HCEC 1CT (cell line): Measurements from ENCODE around the gene MARK1.
A peak's percentile ranks its signal among the peaks of the same experiment; 100 is the strongest.
"Not testable (repeated sequence)": the region's sequence is repeated elsewhere in the genome, so short reads cannot be mapped to it uniquely, and the experiment has no call there.

ENCODE experiments used
- DNase-seq: peaks from one replicate; pipeline ENCODE4 v3.0.0-alpha.2; 2017

The MARK1 gene

DNA sequence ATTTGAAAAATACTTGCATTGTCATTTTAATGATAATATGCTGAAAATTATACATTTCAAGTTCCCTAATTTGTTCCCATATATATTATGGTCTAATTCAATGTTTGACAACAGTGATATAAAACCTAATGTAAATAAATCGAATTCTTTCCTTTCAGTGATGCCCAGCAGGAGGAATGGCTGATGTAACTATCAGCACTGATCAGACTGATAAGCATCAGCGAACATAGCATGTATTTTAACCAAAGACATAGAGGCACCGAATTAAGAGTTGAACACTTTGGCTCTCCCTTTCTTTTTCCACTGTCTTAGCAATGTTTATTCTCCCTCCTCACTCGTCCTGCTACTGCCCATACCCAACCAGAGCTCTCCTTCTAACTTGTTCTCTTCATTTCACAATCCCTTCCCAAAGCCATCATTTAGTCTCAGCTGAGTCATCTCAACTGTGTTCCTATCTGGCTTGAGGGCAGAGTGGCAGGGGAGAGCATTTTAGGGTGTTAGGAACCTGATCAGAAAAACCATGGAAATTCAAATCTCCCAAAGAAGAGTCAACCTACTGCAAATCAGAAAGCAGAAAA lies 103.4 kb downstream of the MARK1 start:
- no peak for DNase-seq

DNA sequence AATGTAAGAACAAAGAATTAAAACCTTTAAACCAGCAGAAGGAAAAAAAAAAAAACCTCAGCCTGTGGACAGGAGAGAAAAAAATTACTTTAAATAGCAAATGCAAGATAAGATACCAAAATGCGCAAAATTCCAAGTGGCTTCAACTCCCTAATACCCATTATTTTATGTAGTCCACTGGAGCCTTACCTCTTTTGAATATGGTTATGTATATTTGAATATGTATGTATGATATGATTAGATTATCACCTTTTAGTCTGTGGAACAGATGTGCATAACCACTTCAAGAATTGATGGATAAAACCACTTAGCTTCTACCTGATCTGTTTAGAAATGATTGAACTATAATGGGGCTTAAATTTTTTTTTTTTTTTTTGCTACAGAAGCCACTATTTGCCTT lies 109.8 kb downstream of the MARK1 start:
- no peak for DNase-seq

DNA sequence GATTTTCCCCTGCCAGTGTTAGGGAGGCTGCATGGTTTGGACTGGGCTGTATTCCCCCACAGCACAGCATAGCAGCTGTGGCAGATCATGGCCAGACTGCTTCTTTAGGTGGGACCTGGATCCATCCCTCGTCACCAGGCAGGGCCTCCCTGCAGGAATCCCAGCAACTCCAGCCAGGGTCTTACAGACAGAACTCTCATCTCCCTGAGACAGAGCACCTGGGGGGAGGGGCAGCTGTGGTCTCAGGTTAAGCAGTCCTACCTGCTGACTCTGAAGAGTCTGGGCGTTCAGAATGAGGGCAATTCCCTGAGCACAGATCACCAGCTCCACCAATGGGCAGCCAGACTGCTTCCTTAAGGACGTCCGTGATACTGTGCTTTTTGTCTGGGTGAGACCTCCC lies 114.3 kb downstream of the MARK1 start:
- no peak for DNase-seq

DNA sequence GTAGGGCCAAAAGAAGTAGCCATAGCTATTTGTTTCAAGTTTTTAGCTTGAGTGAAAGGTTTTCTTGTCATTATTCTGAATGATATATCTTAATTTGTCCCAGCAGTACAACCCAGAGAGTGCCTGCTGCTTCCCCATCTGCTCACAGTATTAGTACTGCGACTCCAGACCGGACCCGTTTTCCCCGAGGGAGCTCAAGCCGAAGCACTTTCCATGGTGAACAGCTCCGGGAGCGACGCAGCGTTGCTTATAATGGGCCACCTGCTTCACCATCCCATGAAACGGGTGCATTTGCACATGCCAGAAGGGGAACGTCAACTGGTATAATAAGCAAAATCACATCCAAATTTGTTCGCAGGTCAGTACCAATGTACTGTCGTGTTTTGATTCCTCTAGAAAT lies 125.1 kb downstream of the MARK1 start:
- DNase-seq = no peak

DNA sequence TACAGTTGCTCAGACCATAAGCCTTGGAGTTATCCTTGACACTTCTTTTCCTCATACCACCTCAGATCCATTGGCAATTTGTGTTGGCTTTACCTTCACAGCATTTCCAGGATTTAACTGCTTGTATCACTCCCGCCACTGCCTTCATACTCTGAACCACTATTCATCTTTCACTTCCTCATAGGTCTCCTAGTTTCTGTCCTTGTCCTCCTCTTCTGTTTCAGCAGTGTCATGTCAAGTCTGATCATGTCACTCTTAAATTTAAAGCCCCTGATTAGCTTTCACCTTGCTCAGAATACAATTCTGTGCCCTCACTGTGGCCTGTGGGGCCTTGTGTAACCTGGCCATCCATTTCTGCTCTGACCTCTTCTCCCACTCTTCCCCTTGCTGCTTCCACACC lies 127.6 kb downstream of the MARK1 start:
- no peak for DNase-seq

DNA sequence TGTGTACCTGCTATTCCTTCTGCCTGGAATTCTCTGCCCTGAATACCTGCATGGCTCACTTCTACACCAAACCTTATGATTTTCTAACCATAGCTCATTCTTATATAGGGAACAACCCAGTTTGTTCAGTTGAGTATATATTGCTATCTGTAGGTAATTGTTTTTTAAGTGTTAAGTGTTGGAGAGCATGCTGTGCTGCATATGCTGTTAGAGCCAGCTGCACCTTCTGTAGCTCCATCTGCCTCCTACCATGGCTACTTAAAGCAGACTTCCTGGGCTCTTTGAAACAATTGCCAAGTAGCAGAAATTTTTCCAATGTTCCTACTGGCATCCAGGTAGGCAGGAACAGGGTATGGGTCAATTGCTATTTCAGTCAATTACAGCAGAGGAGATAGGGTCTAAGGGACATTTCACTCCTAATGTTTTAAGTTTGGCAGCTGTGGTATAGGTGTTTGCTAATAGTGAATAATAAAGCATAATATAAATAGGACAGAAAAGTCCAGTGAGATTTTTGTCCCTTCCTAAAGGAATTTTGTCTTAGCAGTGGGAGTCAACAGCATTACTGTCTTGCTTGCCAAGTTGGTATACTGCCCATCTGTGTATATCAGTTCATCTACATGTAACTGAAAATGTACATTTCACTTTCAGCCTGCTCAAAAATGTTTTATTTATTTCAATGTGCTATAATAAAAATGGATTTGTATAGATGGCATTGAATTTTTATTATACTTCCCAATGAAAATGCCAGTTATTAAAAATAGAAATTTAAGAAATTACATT lies 128.2 kb downstream of the MARK1 start:
- DNase-seq = no peak

DNA sequence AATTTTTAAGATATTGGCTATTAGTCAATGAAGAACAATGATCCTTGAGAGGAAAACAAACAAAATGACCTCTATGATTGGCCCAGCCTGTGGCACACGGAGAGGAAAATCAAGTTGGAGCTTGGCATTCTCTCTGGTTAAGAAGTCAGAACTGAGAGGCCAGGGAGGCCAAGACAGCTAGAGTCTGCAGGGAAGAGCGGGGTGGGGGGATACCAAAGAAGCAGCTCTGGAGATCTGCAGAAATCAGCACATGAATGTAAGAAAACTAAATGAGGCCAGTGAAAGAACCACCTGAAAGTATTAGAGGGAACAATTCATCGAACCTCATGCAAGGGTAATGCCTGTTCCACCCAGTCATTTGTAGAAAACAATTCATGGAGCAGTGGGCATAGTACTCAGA lies 138.4 kb downstream of the MARK1 start:
- DNase-seq = no peak

DNA sequence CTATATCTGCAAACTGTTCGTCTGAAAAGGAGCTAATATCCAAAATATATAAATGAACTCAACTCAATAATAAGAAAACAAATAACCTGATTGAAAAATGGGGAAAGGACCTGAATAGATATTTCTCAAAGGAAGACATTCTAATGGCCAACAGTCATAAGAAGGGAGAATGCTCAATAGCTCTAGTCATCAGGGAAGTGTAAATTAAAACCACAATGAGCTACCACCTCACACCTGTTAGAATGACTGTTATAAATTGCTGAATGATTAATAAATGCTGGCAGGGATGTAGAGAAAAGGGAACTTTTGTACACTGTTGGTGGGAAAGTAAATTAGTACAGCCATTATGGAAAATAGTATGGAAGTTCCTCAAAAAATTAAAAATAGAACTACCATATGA lies 141.1 kb downstream of the MARK1 start:
- DNase-seq = no peak

DNA sequence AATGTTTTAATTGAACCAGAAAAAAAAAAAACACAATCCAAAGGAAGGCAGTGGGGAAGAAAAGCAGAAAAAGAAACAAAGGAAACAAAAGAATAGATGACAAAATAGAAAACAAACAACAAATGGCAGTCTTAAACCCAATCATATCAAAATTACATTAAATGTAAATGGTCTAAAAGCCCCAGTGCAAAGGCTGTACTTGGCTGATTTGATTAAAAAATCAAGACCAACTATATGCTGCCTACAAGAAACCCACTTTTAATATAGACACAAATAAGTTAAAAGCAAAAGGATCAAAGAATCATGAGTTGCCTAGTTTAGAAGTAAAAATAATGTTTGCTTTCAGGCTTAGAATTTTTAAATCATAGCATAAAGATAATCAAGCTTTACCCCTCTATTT lies 142.4 kb downstream of the MARK1 start:
- DNase-seq = no peak

DNA sequence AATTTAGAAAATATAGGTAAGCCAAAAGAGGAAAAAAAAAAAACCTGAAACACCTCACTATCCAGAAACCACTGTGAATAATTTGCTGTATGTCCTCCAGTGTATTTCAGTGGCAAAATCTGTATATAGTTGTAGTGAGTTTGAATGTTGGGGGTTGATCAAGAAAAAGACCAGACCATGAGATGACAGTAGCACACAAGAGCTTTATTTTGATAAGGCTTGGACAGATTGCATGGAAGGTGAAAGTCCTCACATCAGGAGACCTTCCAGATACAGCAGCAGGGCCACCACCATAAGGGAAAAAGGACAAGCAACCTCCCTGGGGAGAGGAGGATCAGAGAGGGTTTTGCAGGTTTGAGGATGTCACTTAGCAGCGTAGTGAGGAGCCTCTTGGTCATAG lies 146.0 kb downstream of the MARK1 start:
- DNase-seq = no peak

DNA sequence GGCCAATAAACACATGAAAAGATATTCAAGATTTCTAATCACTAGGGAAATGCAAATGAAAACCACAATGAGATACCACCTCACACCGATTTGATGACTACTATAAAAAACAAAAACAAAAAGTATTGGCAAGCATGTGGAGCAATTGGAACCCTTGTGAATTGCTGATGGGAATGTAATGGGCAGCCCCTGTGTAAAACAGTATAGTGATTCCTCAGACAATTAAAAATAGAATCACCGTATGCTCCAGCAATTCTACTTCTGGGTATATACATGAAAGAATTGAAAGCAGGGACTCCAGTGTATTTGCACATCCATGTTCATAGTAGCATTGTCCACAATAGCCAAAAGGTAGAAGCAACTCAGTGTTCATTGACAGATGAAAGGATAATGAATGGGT lies 149.3 kb downstream of the MARK1 start:
- DNase-seq = no peak

DNA sequence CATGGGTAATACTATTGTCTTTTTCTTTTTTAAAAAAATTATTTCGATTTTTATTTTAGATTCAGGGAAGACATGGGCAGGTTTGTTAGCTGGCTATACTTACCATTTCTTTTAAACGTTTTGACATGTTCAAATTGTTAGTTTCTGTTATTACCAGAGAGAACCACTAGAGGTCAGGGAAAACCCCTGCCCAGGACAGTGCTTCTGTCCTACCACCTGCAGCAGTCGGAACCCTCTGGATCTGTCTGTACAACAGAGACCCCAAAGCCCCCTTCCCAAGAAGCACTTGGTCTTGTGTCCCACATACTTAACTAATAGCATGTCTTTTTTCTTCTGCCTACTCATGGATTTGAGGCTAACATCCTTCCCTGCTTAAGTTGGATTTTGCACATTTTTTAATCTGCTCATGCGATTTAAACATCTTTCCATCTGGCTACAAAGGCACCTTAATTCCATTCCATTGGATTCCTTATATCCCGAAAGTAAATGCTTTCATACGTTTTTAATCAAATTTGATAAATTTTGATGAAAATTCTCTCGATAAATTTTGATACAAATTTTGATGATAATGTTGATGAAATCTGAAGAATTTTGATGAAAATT lies 152.2 kb downstream of the MARK1 start:
- peak; percentile 27 for DNase-seq

DNA sequence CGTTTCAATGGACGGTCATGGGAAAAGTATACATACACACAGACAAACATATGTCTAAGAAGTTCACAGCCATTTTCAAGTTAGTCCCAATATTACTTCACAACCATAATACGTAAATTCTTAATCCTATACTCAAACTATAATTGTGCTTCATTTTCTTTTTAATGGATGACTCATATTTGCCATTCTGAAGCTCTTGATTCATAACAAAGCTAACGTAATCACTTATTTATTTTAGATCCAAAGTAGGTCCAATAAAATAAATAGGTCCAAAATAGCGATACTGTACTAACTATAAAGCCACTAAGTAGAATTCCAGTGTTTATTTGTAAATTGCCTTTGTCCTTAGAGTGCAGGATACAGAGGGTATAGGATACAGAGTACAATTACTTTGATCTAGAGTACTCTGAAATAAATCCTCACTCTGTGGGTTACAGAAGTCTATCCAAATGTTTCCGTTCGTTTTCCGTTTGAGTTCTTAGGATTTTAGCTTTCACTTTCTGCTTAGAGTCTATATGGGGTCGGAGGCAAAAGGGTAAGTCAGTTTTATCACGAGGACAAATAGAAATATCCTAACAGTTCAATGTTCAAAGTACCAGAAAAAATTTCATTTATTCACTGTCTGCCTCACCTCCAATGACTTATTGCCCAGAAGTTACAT lies 153.4 kb downstream of the MARK1 start:
- peak; percentile 24 for DNase-seq

DNA sequence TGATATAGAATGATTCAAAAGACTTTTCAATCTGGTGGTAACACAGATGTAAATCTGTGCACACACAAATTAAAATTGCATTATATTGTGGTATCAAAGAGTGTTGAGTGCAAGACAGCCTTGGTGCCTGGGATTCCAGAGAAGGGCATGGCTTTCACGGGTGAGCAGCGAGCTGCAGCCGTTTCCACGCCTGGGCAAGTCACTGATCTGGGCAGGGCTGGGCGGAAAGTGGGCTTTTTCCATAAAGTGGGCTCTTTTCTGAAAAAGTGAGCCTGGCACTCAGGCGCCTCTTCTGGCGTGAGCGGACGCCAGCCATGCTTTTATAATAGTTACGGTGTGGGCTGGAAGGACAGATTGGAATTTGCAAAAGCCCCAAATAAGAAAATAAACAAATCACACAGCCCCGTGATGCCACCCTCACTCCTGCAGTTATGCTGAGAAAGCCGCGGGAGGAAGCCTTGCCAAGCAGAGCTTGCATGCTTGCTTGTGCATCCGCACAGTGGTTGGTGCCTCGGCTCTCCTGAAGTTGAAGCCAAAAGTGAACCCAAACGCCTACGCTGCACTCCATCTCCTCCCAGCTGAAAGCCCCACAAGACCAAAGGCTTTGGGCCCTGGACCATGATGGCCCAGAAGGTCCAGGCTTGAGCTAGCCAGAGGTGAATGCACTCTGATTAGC lies 155.1 kb downstream of the MARK1 start:
- DNase-seq = no peak

DNA sequence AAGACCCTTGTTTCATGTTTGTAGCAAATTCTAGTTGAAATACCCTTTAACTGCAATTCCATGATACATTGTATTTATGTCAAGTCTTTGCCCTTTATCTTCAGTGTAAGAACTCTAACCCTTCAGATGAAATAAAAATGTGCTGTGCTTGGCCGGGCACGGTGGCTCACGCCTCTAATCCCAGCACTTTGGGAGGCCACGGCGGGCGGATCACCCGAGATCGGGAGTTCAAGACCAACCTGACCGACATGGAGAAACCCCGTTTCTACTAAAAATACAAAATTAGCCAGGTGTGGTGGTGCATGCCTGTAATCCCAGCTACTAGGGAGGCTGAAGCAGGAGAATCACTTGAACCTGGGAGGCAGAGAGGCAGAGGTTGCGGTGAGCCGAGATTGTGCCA lies 155.8 kb downstream of the MARK1 start:
- DNase-seq = not testable (repeated sequence)

DNA sequence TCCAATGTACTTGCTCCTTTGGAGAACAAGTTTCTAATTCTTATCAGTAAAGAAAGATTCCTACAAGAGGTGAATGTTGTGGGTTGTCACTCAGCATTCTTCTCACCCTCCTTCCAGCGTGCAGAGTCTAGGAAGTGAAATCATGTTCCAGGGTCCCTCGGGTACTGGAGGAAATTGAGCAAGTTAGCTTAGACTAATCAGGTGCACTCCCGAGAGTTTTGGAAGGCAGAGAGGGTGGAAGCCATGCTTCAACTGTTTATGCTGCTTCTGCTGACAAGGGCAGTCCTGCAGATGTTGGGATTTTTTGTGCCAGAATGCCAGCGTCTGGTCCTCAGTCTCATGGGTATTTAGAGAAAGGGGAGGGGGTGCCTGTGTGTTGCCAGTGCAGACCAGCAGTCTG lies 157.0 kb downstream of the MARK1 start:
- no peak for DNase-seq

DNA sequence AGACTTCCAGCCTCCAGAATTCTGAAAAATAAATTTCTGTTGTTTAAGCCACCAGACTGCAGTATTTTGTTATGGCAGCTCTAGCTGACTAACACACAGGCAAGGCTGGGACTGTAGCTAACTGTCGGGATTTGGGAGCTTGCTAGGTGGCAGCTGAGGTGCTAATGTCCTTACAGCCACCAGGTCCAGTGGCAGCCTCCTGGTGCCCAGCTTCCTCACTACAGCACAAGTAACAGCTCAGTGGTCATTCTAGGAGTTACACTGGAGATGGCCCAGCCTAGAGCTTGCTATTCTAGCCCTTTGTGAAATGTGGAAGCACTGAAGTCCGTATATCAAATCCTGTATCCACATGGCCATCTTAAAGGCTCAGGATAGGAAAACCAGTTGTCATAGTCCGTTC lies 157.9 kb downstream of the MARK1 start:
- DNase-seq = no peak

DNA sequence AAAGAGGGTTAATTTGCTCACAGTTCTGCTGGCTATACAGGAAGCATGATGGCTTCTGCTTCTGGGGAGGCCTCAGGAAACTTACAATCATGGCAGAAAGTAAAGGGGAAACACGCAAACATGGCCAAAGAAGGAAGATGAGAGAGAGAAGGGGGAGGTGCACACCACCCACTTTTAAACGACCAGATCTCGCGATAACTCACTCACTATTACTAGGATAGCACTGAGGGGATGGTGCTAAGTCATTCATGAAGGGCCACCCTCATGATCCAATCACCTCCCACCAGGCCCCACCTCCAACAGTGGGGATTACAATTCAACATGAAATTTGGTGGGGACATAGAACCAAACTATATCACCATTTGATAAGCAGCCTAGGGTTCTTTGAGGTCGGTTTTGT lies 159.9 kb downstream of the MARK1 start:
- no peak for DNase-seq

DNA sequence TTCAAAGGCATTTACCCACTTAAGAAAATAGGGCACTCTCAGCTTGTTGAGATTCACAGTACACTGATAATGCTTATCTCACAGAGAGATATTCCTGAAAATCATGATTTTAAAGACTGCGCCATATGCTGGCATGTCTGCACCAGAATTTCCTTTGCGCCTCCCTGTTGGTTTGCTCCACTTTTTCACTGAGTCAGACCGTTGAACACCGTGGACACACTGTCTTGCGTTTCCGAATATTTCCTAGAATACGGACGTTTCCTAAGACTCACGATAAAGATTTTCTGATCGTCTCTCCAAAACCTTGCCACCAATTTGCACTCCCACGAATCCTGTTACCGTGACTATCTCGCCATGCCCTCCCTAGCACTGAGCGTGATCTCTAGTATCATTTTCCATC lies 161.7 kb downstream of the MARK1 start:
- no peak for DNase-seq

DNA sequence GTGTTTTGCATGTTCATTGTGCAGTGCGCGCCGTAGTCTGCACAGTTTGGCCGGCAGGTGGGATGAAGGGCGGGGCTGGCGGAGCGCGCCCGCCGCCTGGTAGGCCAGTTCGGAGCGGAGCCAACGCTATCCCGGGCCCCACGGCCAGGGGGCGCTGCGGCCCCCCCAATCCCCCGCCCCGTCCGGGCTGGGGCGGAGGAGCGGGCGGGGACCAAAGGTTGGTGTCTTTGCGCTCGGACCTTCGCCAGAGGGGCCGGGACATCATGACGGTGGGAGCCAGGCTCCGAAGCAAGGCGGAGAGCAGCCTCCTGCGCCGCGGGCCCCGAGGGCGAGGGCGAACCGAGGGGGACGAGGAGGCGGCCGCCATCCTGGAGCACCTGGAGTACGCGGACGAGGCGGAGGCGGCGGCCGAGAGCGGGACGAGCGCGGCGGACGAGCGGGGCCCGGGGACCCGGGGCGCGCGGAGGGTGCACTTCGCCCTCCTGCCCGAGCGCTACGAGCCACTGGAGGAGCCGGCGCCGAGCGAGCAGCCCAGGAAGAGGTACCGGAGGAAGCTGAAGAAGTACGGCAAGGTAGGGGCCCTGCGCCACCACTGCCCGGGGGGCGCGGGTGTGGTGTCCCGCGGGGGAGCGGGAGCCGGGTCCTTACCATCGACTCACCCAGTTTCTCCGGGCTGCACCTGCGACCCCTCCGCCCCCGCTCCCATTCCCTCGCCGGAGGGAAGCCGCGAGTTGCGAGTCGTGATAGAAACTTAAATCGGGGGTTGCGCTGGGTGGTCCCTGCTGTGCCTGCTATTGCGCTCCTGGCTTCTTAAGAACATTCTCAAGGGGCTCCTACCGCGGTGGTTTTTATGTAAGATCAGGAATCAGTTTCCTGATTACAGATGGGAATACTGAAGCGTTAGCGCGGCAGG lies 162.5 kb downstream of the MARK1 start, which contains the start of gene C1orf115:
TSS of gene C1orf115 (plus strand) at position 224 of the 913 bp plus-strand sequence. CDS start at position 264, 40 bp downstream.
- peak; percentile 18 for DNase-seq

DNA sequence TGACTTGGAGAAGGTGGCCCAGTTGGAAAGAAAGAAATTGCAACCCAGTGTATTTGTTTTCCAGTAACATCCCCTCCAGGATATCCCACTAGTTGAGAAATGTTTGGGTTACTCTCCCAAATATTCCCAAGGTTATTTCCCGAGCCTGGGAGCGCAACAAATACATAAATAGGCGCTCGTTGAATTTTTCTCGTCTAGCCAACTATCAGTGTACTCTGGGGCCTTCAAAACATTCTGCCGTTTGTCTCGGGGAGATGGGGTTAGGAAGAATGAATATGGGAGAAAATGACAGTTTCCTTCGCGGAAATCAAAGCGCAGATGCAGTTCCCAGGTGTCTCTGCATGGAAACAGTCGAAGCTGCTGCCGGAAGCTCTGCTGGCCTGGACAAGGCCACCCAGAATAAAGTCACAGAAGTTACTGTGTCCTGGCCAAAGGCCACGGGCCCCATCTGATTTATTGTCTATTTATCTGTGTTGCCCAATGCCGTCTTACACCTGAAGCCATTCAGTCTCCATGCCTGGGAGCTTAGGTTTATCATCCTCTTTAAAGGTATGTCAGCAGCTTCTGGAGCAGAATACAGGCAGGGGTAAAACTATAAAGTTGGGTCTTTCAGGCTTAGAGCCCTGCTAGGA lies 163.2 kb downstream of the MARK1 start:
- DNase-seq = no peak
